Psoas muscle (tissue), 8 donors: ENCODE data around the gene MMD2. TPM values are rescaled to one million over a fixed set of nuclear protein-coding genes. Genes with fewer than 3 reads are reported as not detected.

Experiments used
- ATAC-seq, 4 donors: fragments of 200-7000 bp; cut with Tn5 transposase; one replicate each; pipeline ENCODE4 v1.9.1; 2020; ENCODE audit warnings: moderate library complexity in 3 of 4, mild to moderate bottlenecking in 2 of 4
- DNase-seq, 2 donors: peaks; one replicate each; pipeline ENCODE4 v3.0.0-alpha.2; 2020
- H3K27ac ChIP-seq: fragments of 200-600 bp; one replicate; pipeline ENCODE4 v1.8.0; 2022
- H3K27me3 ChIP-seq, 3 donors: fragments of 200-600 bp in 1 of 3; one replicate each; pipeline versions ENCODE4 v1.6.1 to v1.8.0; 2013 to 2022; ENCODE audit warnings: low read length in 2 of 3, mild to moderate bottlenecking in 2 of 3, moderate library complexity in 1 of 3; ENCODE audit not compliant: insufficient read depth in 3 of 3
- H3K36me3 ChIP-seq, 2 donors: fragments of 200-600 bp in 1 of 2; one replicate each; pipeline versions ENCODE4 v1.6.1 to v1.8.0; 2013 to 2022; ENCODE audit warnings: low read depth in 1 of 2, mild to moderate bottlenecking in 1 of 2, moderate library complexity in 1 of 2; ENCODE audit not compliant: insufficient read depth in 1 of 2
- H3K4me1 ChIP-seq: fragments of 200-600 bp; one replicate; pipeline ENCODE4 v1.8.0; 2022
- H3K4me3 ChIP-seq: fragments of 200-600 bp; one replicate; pipeline ENCODE4 v1.8.0; 2022; ENCODE audit warnings: mild to moderate bottlenecking
- H3K9me3 ChIP-seq: fragments of 200-600 bp; one replicate; pipeline ENCODE4 v1.8.0; 2022
- CTCF ChIP-seq: fragments of 200-600 bp; IDR thresholded peaks from one replicate; pipeline ENCODE4 v1.8.0; 2022; ENCODE audit warnings: antibody characterized with exemption
- WGBS, 3 donors: extraction: QIAGEN DNeasy Blood & Tissue Kit; methylation state at CpG; one replicate each; pipeline versions ENCODE4 v1.1.6 to v1.1.7; 2013; 5-methylcytosine and 5-hydroxymethylcytosine counted together
- intact Hi-C, 2 donors: fragments of 100-400 bp; cut with DNase I; formaldehyde crosslinking; loops; one replicate each; pipeline versions ENCODE4 v1.11.0 to v1.14.2; 2022
- polyA plus RNA-seq, 3 donors: library from polyadenylated mRNA; stranded (reverse); fragments of 200-250 nt; gene quantifications; one replicate each; pipeline ENCODE4 v1.2.3, GENCODE V29; 2013
- total RNA-seq, 4 donors: library from RNA; stranded (reverse); fragmentation: NEBNext Ultra II Directional in 2 of 4; extraction: Animal tissue kit (Norgen Biotek cat#: 25700) in 2 of 4; gene quantifications; one replicate each; pipeline versions ENCODE4 v1.2.1 to v1.2.4, GENCODE V29; 2021 to 2023
- donor health status: healthy with polysubstance abuse.
- donor health status: DM: no; HTN: no; CAD: no; lungs with moderate emphysema.
- donor health status: Bipolar disorder and iron deficiency.
- donor health status: healthy.
- donor health status: DM: yes; HTN: yes; CAD: no.
- donor health status: DM: no; HTN: no; CAD: no.
- donor health status: DM: no; HTN: no; CAD: no.
- donor health status: DM: yes; HTN: yes; CAD: no.

Gene MMD2
- total and polyA plus RNA-seq, 7 donors, result 0.01 TPM; not detected in 6

- WGBS, 3 donors, result 46 to 64% (median 62%) methylated on average over 3 of the region's 4 CpGs
- Histone ChIP-seq H3K36me3 (no peaks in the 10 kb centered on the region), H3K27ac (no peak overlapping the region), H3K27me3 (peaks cover 0 to 58% (median 15%) of the 10 kb centered on the region in 3 donors), H3K4me1 (no peaks in the 10 kb centered on the region), H3K4me3 (no peak overlapping the region), H3K9me3 (no peaks in the 10 kb centered on the region)
- ATAC-seq, result no peak
- intact Hi-C loops, result no loop called here
- DNase-seq, result no peak
- TF ChIP-seq CTCF, result no peak
These were observed 906 bp upstream of the MMD2 start for GRCh38 chr7:4959893-4960292.

- Histone ChIP-seq H3K9me3 (no peaks in the 10 kb centered on the region), H3K4me1 (no peaks in the 10 kb centered on the region), H3K27ac (no peak overlapping the region), H3K27me3 (peaks cover 0 to 58% (median 15%) of the 10 kb centered on the region in 3 donors), H3K4me3 (peak overlapping the region; percentile 57), H3K36me3 (no peaks in the 10 kb centered on the region)
- ATAC-seq (no peak), DNase-seq (no peak)
- 1 to 5% (median 3%) methylated on average over 7 to 20 of the region's 21 CpGs for WGBS, 3 donors
- intact Hi-C loops, result no loop called here
- TF ChIP-seq CTCF, result no peak
These were observed 319 bp upstream of the MMD2 start for GRCh38 chr7:4959306-4959705.

GRCh38 chr7:4957847-4958476, 1.0 kb downstream of the MMD2 start:
- no peaks in the 10 kb centered on the region for H3K36me3 ChIP-seq
- no peak overlapping the region for H3K27ac ChIP-seq
- DNase-seq (no peak), ATAC-seq (no peak)
- H3K9me3 ChIP-seq, result no peaks in the 10 kb centered on the region
- peaks cover 0 to 65% (median 11%) of the 10 kb centered on the region in 3 donors for H3K27me3 ChIP-seq
- intact Hi-C loops, result no loop called here
- TF ChIP-seq CTCF, result no peak
- no peaks in the 10 kb centered on the region for H3K4me1 ChIP-seq
- no peak overlapping the region for H3K4me3 ChIP-seq
- WGBS, 3 donors, result 14 to 18% (median 14%) methylated on average over 13 of the region's 13 CpGs

GRCh38 chr7:4951903-4952636, 6.9 kb downstream of the MMD2 start:
- DNase-seq (no peak), ATAC-seq (no peak)
- intact Hi-C loops, result no loop called here
- WGBS, 3 donors, result 34 to 38% (median 37%) methylated on average over 11 of the region's 11 CpGs
- H3K4me3 ChIP-seq, result no peak overlapping the region
- peaks cover 0 to 50% (median 2%) of the 10 kb centered on the region in 3 donors for H3K27me3 ChIP-seq
- TF ChIP-seq CTCF, result no peak
- H3K36me3 ChIP-seq, result no peaks in the 10 kb centered on the region
- no peaks in the 10 kb centered on the region for H3K4me1 ChIP-seq
- no peaks in the 10 kb centered on the region for H3K9me3 ChIP-seq
- no peak overlapping the region for H3K27ac ChIP-seq
